ENCODE measurements around the gene ADAMTS14.

The ADAMTS14 gene

DNA sequence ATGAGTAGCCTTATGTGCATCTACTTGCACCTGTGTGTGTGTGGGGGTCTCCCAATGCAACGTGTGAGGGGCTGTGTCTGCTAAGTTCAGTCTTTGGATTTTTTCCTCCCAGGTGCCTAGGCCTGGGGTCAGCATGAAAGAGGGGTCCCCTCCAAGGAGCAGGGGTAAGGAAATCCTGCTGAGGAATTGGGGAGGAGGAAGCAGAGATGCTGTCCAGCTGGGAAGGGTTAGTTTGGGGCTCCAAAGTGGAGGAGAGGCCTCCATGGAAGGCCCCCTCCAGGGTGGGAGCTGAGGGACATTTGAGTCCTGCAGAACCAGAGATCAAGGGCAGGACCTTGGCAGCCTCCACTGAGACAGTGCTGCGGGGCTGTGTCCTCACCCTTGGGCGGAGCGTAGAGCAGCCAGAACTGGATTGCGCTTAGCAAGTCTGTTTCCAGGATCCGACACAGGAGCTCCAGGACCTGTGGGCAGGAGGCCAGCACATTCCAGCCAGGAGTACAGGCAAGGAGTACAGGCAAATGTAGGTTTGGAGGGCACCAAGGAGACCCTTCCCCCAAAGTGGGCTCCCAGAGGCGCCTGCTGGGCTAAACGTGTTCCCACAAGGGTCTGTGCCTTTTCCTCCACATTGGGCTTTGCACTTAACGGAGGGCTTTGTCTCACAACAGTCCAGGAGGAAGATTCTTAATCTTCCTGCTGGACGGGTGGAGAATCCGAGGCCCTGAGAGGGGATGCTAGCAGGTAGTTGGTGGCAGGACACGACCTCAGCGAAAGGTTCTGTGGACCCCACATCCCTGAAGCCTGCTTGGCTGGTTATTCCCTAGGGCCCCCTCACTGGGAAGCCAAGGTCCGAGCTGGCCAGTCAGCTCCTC is 102.7 kb downstream of the ADAMTS14 start:
- Mint-ChIP-seq H3K27ac (no peak overlapping the region), H3K4me3 (no peak overlapping the region), H3K4me1 (ENCODE audit: low read depth) (no peaks in the 10 kb centered on the region), H3K9me3 (no peaks in the 10 kb centered on the region), H3K36me3 (ENCODE audit: low read depth) (no peaks in the 10 kb centered on the region), H3K27me3 (no peaks in the 10 kb centered on the region)
- DNase-seq: peak; percentile 27

DNA sequence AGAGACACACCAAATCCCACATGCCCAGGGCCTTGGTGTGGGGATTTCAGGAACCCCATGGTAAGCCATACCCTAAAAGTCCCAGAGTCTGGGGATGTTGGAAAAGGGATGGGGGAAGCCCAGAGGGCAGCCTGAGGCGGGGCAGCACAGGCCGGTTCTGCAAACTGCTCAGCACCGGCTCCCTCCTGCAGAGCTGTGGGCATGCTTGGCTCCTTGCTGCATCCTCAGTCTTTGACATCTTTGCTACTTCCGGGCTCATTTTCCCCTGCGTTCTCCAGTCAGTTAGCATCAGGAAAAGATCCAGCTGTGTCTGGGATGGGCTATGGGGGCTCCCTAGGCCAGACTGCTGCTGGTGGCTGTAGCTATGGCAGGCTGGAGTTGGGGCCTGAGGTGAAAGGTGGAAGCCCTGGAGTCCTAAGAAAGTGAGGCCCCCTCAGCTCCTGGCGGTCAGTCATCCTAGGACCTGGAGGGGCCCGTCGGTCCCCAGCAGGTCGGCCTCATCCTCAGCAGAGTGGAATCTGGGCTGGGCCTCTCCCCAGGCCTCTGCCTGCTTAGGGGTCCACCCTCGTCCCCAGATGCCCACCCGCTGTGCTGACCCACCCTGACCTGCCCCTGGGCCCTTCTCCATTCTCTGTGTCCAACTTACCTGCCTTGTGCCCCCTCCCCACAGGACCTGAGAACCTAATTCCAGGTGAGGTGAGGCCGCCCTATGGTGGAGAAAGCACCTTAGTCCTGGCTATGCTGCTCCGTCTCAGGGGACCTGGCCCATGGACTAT is 103.6 kb downstream of the ADAMTS14 start:
- Mint-ChIP-seq H3K4me1 (ENCODE audit: low read depth) (no peaks in the 10 kb centered on the region), H3K9me3 (no peaks in the 10 kb centered on the region), H3K27me3 (no peaks in the 10 kb centered on the region), H3K27ac (no peak overlapping the region), H3K36me3 (ENCODE audit: low read depth) (no peaks in the 10 kb centered on the region), H3K4me3 (no peak overlapping the region)
- DNase-seq: no peak

DNA sequence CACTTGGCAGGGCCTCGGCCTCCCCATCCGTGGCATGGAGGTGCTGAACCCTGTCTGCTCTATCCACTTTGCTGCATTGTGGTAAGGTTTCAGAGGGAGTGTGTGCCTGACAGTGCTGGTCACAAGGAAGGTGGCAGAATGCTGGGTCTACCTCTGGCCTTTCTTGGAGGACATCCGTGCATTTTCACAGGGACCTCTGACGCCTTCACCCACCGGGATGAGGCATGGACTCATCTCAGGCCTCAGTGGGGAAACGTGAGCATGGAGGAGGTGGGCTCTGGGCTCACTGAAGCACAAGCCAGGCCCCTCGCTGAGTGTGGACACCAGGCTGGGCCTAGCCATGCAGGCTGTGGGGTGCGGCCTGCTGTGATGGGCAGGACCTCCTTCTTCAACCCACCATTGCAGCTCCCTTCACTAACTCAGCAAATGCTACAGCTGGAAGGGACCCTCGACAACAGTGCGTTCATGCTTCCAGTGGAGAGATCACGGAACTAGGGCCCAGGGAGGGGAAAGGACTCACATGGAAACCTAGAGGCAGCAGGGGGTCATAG is 104.2 kb downstream of the ADAMTS14 start:
- no peak overlapping the region for H3K4me3 Mint-ChIP-seq
- H3K27me3 Mint-ChIP-seq: no peaks in the 10 kb centered on the region
- H3K9me3 Mint-ChIP-seq: no peaks in the 10 kb centered on the region
- H3K27ac Mint-ChIP-seq: no peak overlapping the region
- no peaks in the 10 kb centered on the region for H3K36me3 Mint-ChIP-seq (ENCODE audit: low read depth)
- no peak for DNase-seq
- no peaks in the 10 kb centered on the region for H3K4me1 Mint-ChIP-seq (ENCODE audit: low read depth)

DNA sequence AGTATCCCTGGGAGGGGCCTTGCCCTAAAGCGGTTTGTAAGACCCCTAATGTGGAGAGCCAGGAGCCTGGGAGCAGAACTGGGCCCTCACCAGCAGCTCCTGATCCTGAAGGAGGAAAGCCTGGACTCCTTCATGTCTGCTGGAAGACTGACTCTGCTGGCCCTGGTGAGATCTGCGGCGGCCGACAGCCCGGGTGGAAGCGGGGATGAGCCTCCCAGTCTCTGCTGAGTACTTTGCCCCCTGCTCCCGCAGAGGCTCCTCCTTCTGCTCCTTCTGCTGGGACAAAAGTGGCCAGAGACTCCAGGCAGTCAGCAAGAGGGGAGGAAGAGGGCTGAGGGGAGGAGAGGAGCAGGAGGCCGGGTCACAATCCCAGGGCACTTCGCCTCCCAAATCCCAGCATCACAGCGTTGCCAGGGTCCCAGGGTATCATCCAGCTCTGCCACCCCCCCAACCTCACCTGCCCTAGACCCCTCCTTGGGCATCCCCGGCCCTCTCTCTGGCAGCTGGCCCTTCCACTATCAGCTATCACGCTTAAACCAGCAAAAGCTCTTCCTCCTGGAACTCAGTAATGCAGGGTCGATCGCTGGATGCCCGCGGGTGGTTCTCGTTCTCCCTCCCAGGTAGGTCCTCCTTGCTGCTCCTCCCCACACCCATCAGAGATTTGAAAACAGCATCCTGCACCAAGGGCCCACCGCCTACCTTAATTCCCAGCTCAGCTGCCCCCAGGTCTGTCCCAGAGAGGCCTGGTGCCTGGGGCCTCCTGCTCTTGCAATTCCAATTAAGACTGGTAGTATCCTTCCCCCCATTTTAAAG is 105.0 kb downstream of the ADAMTS14 start:
- Mint-ChIP-seq H3K4me3 (no peak overlapping the region), H3K36me3 (ENCODE audit: low read depth) (no peaks in the 10 kb centered on the region), H3K27ac (no peak overlapping the region), H3K9me3 (no peaks in the 10 kb centered on the region), H3K4me1 (ENCODE audit: low read depth) (no peaks in the 10 kb centered on the region), H3K27me3 (no peaks in the 10 kb centered on the region)
- DNase-seq: no peak

DNA sequence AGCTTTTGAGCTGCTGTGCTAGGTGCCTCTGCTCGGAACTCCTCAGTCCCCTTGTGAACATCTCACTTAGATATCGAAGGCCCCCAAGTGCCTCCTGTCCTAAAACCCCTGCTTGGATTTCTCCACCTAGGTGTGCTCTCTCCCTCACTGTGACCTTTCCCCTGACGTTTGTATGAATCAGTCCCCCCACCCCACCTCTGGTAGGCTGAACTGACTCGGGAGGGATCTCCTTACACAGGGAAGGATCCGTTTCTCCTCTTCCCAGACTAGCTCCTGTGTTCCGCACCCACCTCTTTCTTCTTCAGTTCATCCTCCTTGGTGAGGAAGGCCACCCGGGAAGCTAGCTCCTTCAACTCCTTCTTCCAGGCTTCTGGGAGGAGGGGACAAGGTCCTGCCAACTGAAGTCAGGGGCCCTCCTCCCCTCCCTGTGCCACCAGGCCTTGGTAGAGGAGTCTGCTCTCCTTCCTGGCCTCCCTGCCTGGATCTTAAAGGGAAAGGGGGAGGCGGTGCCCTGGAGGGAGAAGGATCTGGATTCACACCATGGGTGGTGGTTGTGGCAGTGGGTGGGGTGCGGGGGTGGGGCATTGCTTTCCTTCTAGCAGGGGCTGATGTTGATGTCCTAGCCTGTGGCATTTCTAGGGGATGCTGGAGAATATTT is 106.1 kb downstream of the ADAMTS14 start:
- no peaks in the 10 kb centered on the region for H3K9me3 Mint-ChIP-seq
- no peak overlapping the region for H3K4me3 Mint-ChIP-seq
- H3K4me1 Mint-ChIP-seq (ENCODE audit: low read depth): no peaks in the 10 kb centered on the region
- no peak for DNase-seq
- H3K27me3 Mint-ChIP-seq: no peaks in the 10 kb centered on the region
- H3K36me3 Mint-ChIP-seq (ENCODE audit: low read depth): no peaks in the 10 kb centered on the region
- H3K27ac Mint-ChIP-seq: no peak overlapping the region

DNA sequence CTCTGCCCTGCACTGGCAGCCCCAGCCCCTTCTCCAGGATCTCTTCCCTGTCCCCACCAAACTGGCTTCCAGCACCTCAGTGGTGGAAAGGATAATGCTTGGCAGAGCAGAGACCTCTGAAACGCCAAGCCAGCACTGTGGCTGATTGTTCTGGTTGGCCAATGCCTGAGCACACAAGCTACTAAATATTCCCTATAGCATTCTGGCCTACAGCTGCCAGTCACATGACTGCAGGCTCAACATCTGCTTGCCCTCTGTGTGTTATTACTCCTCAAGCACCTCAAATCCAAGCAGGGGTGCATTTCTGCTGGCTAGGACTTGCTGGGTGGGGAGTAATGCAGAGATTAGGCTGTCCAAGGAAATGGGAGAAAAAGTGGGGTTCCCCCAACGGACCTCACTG is 106.8 kb downstream of the ADAMTS14 start:
- Mint-ChIP-seq H3K9me3 (no peaks in the 10 kb centered on the region), H3K27me3 (no peaks in the 10 kb centered on the region), H3K4me1 (ENCODE audit: low read depth) (no peaks in the 10 kb centered on the region), H3K27ac (no peak overlapping the region), H3K36me3 (ENCODE audit: low read depth) (no peaks in the 10 kb centered on the region), H3K4me3 (no peak overlapping the region)
- DNase-seq: peak; percentile 23

DNA sequence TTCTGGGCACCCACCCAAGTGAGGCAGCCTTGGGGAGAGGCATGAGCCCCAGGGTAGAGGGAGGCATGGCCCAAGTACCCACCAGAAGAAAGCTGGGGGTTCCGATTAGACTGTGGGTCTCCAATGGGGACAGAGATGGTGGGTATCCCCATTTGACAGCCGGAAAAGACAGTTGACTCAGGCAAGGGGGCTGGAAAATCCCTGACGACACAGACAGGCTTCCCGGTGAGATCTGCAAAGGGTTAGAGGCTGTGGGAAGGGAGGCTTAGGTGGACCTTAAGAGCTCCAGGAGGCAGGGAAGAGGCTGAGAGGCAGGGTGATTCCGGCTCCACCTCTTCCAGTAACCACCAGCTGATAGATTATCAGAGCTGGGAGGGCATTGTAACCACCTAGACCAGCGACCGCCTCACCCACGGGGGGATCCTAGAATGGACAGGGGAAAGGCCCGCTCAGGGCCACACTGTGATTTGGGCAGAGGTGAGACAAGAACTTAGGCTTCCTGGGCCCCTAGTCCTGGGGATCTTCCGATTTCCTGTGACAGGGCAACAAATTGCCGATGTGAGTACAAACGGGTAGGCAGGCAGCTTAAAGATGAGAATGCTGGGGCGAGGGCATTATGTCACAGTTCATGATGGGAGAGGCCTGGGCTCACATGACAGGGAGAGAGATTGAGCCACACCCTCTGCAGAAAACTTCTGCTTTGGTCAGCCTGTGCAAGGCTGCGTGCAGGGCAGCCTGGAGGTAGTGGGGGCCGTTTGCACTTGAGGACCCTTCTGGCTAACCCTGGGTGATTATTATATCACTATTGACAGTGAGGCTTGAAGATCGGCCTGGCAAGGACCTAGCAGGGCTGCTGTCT is 107.4 kb downstream of the ADAMTS14 start:
- Mint-ChIP-seq H3K9me3 (no peaks in the 10 kb centered on the region), H3K27ac (no peak overlapping the region), H3K4me1 (ENCODE audit: low read depth) (no peaks in the 10 kb centered on the region), H3K36me3 (ENCODE audit: low read depth) (no peaks in the 10 kb centered on the region), H3K4me3 (no peak overlapping the region), H3K27me3 (no peaks in the 10 kb centered on the region)
- DNase-seq: no peak

DNA sequence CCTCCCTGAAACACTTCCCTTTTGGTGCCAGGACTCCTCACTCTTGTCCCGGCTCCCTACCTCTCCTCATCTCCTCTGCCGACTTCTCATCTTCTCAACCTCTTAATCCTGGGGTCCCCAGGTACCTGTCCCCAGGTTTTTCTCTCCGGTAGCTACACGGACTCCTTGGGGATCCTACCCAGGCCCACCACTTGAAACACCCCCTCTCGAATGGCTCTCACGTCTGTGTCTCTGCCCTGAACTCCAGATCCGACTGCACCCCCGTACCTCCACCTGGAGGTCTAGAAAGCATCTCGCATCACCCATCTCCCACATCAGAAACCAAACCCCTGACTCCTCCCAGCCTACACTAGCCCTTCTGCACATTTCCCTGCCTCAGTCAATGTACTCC is 108.1 kb downstream of the ADAMTS14 start:
- DNase-seq: no peak
- Mint-ChIP-seq H3K36me3 (ENCODE audit: low read depth) (no peaks in the 10 kb centered on the region), H3K27me3 (no peaks in the 10 kb centered on the region), H3K27ac (no peak overlapping the region), H3K4me1 (ENCODE audit: low read depth) (no peaks in the 10 kb centered on the region), H3K4me3 (no peak overlapping the region), H3K9me3 (no peaks in the 10 kb centered on the region)

DNA sequence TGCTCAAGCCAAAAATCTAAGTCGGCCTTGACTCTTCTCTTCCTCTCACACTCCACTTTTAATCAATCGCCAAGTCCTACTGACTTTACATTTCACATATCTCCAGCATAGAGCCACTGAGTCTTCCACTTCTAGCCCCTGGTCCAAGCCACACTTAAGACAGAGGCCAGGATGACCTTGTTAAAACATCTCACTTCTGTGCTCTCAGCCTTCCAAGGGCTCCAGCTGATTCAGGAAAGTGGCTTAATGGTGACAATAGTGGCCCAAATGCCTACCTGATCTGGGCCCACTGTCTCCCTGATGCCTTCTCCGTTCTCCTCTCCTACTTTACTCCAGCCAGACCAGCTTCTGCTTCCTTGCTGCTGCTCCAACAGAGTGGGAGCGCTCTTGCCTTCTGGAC is 108.5 kb downstream of the ADAMTS14 start:
- H3K9me3 Mint-ChIP-seq: no peaks in the 10 kb centered on the region
- no peak overlapping the region for H3K27ac Mint-ChIP-seq
- H3K27me3 Mint-ChIP-seq: no peaks in the 10 kb centered on the region
- no peaks in the 10 kb centered on the region for H3K36me3 Mint-ChIP-seq (ENCODE audit: low read depth)
- H3K4me1 Mint-ChIP-seq (ENCODE audit: low read depth): no peaks in the 10 kb centered on the region
- no peak for DNase-seq
- H3K4me3 Mint-ChIP-seq: no peak overlapping the region

DNA sequence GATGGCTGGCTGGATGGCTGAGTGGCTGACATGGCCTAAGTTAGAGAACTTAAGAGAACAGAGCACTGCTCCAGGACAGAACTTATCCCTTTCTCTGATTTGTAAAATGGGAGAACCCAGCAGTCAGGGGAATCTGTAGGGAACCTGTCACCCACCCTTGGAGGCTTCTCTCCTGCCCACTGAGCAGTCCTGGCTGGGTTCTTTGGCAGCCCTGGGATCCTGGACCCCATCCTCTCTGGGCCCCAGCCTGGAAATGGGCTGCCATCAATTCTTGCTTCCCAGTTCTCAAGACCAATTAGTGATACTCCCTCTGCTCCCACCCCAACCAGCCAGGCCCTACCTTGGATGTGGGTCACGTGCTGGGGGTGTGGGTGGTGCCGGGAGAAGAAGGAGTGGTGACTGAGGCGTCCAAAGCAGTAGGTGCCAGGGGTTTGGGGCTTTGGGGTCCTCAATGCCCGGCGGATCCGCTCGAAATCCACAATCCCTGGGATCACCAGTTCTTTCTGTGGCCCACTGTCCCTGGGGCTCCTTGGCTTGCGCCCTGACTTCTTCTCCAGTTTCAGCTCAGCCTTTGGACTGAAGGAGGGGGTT is 109.2 kb downstream of the ADAMTS14 start:
- Mint-ChIP-seq H3K4me1 (ENCODE audit: low read depth) (peaks cover 6% of the 10 kb centered on the region), H3K9me3 (no peaks in the 10 kb centered on the region), H3K27me3 (no peaks in the 10 kb centered on the region), H3K27ac (no peak overlapping the region), H3K36me3 (ENCODE audit: low read depth) (no peaks in the 10 kb centered on the region), H3K4me3 (no peak overlapping the region)
- no peak for DNase-seq

DNA sequence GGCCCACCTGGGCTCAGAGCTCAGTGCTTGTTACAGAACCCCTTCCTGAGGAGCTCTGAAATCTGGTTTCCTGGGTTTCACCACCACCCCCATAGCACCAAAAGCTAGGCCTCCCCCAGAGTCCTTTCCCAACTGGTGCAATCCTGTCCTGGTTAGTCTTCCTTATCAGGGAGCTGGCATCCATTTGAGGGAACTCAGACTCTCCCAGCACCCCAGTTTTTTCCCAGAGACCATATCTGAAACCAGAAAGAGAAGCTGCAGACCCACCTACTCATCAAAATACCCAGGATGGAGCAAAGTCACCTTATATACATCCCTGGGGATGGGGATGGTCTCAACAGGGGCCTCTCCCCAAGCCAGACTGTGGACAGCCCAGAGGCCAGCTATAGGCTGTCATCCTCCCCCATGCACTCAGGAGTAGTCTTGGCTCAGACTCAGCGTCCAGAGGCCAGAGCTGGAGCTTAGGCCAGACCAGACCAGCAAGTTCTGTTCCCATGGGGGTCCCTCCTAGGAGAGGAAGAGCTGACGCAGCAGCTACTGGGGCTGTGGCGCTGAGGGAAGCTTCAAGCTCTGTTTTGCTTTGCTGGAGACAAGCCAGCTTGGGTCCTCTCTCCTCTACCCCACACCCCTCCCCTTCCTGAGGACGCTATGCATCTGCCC is 109.9 kb downstream of the ADAMTS14 start:
- Mint-ChIP-seq H3K4me1 (ENCODE audit: low read depth) (peaks cover 12% of the 10 kb centered on the region), H3K27ac (no peak overlapping the region), H3K9me3 (no peaks in the 10 kb centered on the region), H3K4me3 (no peak overlapping the region), H3K27me3 (no peaks in the 10 kb centered on the region), H3K36me3 (ENCODE audit: low read depth) (no peaks in the 10 kb centered on the region)
- DNase-seq: no peak

DNA sequence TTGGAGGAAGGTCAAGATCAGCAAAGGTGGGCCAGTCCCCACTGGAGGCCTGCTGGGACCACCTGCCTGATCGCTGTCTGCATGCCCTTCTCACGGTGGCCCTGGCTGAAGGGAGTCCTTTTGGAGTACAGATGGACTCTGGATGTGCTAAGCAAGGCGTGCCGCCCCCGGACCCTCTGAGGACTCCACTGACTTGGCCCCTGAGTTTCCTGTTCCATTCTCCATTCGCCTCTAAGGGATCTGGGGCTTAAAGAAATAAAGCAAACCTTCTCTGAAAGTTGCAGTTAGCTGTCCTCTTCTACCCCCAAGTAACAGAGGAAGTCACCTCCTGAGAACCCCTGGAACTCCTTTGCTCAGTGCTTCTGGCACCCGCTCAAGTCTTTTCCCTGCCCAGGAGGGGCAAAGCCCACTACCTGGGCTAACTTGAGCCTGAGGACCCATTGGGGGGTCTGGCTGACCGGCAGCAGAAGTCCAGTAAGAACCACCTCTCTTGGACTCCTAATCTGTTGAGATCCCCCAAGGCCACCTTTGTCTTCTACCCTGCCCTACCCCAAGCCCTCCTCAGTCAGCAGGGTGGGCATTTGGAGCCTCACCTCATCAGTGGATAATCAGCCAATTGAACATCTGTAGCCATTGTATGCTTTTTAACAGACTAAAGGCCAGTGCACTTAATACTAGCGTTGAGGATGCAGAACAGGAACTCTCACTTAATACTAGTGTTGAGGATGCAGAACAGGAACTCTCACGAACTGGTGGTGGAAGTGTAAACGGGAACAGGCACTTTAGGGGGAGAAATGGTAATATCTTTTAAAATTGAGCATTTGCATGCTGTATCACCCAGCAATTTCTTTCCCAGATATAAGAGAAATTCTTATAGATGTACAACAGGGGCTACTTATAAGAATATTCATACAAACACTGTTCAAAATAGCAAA is 110.7 kb downstream of the ADAMTS14 start:
- Mint-ChIP-seq H3K4me1 (ENCODE audit: low read depth) (peaks cover 14% of the 10 kb centered on the region), H3K9me3 (no peaks in the 10 kb centered on the region), H3K36me3 (ENCODE audit: low read depth) (no peaks in the 10 kb centered on the region), H3K27me3 (no peaks in the 10 kb centered on the region), H3K4me3 (no peak overlapping the region), H3K27ac (no peak overlapping the region)
- DNase-seq: no peak
